ENCODE results near the gene MTARC2.
A peak's percentile ranks its signal among the peaks of the same experiment; 100 is the strongest.
"Not testable (repeated sequence)": the region's sequence is repeated elsewhere in the genome, so short reads cannot be mapped to it uniquely, and the experiment has no call there.

The MTARC2 gene

GRCh38 chr1:220708936-220709801 lies 39.0 kb upstream of the MTARC2 start:
- H3K27ac ChIP-seq (replicated peaks), result no peak overlapping the region
- H3K4me3 ChIP-seq (replicated peaks; ENCODE audit: insufficient read depth, low read length), result no peak overlapping the region
- TF ChIP-seq POLR2AphosphoS5 (IDR thresholded peaks at IDR 0.05; ENCODE audit: low read depth) (no peak), SPI1 (IDR thresholded peaks at IDR 0.05; ENCODE audit: borderline replicate concordance, low read depth) (no peak), GABPA (IDR thresholded peaks at IDR 0.05; ENCODE audit: low read depth) (no peak)
- TF ChIP-seq, protein P1, sequence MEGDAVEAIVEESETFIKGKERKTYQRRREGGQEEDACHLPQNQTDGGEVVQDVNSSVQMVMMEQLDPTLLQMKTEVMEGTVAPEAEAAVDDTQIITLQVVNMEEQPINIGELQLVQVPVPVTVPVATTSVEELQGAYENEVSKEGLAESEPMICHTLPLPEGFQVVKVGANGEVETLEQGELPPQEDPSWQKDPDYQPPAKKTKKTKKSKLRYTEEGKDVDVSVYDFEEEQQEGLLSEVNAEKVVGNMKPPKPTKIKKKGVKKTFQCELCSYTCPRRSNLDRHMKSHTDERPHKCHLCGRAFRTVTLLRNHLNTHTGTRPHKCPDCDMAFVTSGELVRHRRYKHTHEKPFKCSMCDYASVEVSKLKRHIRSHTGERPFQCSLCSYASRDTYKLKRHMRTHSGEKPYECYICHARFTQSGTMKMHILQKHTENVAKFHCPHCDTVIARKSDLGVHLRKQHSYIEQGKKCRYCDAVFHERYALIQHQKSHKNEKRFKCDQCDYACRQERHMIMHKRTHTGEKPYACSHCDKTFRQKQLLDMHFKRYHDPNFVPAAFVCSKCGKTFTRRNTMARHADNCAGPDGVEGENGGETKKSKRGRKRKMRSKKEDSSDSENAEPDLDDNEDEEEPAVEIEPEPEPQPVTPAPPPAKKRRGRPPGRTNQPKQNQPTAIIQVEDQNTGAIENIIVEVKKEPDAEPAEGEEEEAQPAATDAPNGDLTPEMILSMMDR (IDR thresholded peaks at IDR 0.05; ENCODE audit: insufficient read depth, low read length), result no peak
- TF ChIP-seq, protein P2, sequence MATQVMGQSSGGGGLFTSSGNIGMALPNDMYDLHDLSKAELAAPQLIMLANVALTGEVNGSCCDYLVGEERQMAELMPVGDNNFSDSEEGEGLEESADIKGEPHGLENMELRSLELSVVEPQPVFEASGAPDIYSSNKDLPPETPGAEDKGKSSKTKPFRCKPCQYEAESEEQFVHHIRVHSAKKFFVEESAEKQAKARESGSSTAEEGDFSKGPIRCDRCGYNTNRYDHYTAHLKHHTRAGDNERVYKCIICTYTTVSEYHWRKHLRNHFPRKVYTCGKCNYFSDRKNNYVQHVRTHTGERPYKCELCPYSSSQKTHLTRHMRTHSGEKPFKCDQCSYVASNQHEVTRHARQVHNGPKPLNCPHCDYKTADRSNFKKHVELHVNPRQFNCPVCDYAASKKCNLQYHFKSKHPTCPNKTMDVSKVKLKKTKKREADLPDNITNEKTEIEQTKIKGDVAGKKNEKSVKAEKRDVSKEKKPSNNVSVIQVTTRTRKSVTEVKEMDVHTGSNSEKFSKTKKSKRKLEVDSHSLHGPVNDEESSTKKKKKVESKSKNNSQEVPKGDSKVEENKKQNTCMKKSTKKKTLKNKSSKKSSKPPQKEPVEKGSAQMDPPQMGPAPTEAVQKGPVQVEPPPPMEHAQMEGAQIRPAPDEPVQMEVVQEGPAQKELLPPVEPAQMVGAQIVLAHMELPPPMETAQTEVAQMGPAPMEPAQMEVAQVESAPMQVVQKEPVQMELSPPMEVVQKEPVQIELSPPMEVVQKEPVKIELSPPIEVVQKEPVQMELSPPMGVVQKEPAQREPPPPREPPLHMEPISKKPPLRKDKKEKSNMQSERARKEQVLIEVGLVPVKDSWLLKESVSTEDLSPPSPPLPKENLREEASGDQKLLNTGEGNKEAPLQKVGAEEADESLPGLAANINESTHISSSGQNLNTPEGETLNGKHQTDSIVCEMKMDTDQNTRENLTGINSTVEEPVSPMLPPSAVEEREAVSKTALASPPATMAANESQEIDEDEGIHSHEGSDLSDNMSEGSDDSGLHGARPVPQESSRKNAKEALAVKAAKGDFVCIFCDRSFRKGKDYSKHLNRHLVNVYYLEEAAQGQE (IDR thresholded peaks at IDR 0.05; ENCODE audit: insufficient replicate concordance, low read depth), result no peak
- no peaks in the 10 kb centered on the region for H3K27me3 ChIP-seq (ENCODE audit: insufficient read depth, poor library complexity, severe bottlenecking)
- DNase-seq (ENCODE audit: low read depth in 1 of 2, low spot score in 1 of 2), result no peak

DNA sequence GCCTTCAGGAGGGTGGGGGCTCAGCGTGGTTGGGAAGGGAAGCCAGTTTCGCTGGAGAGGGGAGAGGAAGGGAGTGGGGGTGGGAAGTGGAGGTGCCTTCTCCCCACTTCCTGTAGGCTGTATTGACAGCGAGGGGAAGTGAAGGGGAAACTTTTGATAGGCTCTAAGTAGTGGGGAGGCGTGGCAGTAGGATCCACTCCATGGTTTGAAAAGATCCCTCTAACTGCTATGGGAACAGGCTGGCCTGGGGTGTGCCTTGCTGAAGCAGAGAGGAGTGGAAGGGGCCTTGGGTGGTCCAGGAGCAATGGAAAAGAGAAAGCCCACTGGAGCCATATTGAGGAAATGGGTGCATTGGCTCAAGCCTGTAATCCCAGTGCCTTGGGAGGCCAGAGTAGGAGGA lies 37.8 kb upstream of the MTARC2 start:
- Histone ChIP-seq H3K27me3 (ENCODE audit: insufficient read depth, poor library complexity, severe bottlenecking) (no peaks in the 10 kb centered on the region), H3K27ac (replicated peaks) (no peak overlapping the region), H3K4me3 (replicated peaks; ENCODE audit: insufficient read depth, low read length) (no peak overlapping the region)
- TF ChIP-seq SPI1 (IDR thresholded peaks at IDR 0.05; ENCODE audit: borderline replicate concordance, low read depth), result peak; percentile 25; the same call in 1 of the 2 replicates
- no peak for TF ChIP-seq POLR2AphosphoS5 (IDR thresholded peaks at IDR 0.05; ENCODE audit: low read depth)
- no peak for DNase-seq (ENCODE audit: low read depth in 1 of 2, low spot score in 1 of 2)

GRCh38 chr1:220711056-220711809 lies 36.9 kb upstream of the MTARC2 start:
- Histone ChIP-seq H3K4me3 (replicated peaks; ENCODE audit: insufficient read depth, low read length) (no peak overlapping the region), H3K27me3 (ENCODE audit: insufficient read depth, poor library complexity, severe bottlenecking) (no peaks in the 10 kb centered on the region), H3K27ac (replicated peaks) (no peak overlapping the region)
- peak in 1 of 2 experiments; percentile 63 for DNase-seq (ENCODE audit: low read depth in 1 of 2, low spot score in 1 of 2)
- no peak for TF ChIP-seq POLR2AphosphoS5 (IDR thresholded peaks at IDR 0.05; ENCODE audit: low read depth)
- peak; percentile 96 for TF ChIP-seq SPI1 (IDR thresholded peaks at IDR 0.05; ENCODE audit: borderline replicate concordance, low read depth)

- H3K27ac ChIP-seq (replicated peaks); H3K27me3 ChIP-seq (ENCODE audit: insufficient read depth, poor library complexity, severe bottlenecking); DNase-seq (ENCODE audit: low read depth in 1 of 2, low spot score in 1 of 2); H3K4me3 ChIP-seq (replicated peaks; ENCODE audit: insufficient read depth, low read length): not testable (repeated sequence)
These were observed 32.1 kb upstream of the MTARC2 start for GRCh38 chr1:220715986-220716385.

GRCh38 chr1:220717800-220718640 lies 30.1 kb upstream of the MTARC2 start:
- Histone ChIP-seq H3K27ac (replicated peaks) (no peak overlapping the region), H3K27me3 (ENCODE audit: insufficient read depth, poor library complexity, severe bottlenecking) (no peaks in the 10 kb centered on the region), H3K4me3 (replicated peaks; ENCODE audit: insufficient read depth, low read length) (no peak overlapping the region)
- no peak for DNase-seq (ENCODE audit: low read depth in 1 of 2, low spot score in 1 of 2)
- TF ChIP-seq, protein P2 (IDR thresholded peaks at IDR 0.05; ENCODE audit: insufficient replicate concordance, low read depth), result no peak
- TF ChIP-seq SPI1 (IDR thresholded peaks at IDR 0.05; ENCODE audit: borderline replicate concordance, low read depth) (no peak), GABPA (IDR thresholded peaks at IDR 0.05; ENCODE audit: low read depth) (no peak), POLR2AphosphoS5 (IDR thresholded peaks at IDR 0.05; ENCODE audit: low read depth) (no peak)
- TF ChIP-seq, protein P1 (IDR thresholded peaks at IDR 0.05; ENCODE audit: insufficient read depth, low read length), result no peak

DNA sequence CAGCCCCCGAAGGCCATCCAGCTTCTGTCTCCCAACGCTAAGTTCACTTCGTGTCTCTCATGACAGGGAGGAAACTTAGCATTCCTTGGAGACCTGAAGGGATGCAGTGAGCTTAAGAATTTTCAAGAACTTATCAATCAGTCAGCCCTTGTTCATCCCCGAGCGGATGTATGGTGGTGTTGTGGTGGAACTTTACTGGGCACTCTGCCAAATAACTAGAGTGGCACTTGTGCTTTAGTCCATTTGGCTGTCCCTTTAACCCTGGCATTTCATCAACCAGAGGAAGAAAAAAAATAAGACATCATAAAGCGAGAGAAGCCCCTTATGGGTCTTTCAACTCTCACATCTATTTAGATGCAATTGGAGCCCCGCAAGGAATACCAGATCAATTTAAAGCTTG lies 26.9 kb upstream of the MTARC2 start:
- not testable (repeated sequence) for H3K27me3 ChIP-seq (ENCODE audit: insufficient read depth, poor library complexity, severe bottlenecking); H3K27ac ChIP-seq (replicated peaks); H3K4me3 ChIP-seq (replicated peaks; ENCODE audit: insufficient read depth, low read length); DNase-seq (ENCODE audit: low read depth in 1 of 2, low spot score in 1 of 2)

All from HL-60 (cell line).